EH (cell line): ENCODE data around the gene CCDC30.
A peak's percentile ranks its signal among the peaks of the same experiment; 100 is the strongest.

Experiments
- DNase-seq: peaks from one replicate; pipeline ENCODE4 v3.0.0-alpha.2; 2015; ENCODE audit warnings: low read depth

CCDC30 gene

GRCh38 chr1:42462828-42463763 lies at the start of gene CCDC30:
Gene CCDC30 (plus strand): TSS chr1:42463286. CDS start chr1:42480552, 17,266 bp downstream.
- DNase-seq: peak; percentile 98

DNA sequence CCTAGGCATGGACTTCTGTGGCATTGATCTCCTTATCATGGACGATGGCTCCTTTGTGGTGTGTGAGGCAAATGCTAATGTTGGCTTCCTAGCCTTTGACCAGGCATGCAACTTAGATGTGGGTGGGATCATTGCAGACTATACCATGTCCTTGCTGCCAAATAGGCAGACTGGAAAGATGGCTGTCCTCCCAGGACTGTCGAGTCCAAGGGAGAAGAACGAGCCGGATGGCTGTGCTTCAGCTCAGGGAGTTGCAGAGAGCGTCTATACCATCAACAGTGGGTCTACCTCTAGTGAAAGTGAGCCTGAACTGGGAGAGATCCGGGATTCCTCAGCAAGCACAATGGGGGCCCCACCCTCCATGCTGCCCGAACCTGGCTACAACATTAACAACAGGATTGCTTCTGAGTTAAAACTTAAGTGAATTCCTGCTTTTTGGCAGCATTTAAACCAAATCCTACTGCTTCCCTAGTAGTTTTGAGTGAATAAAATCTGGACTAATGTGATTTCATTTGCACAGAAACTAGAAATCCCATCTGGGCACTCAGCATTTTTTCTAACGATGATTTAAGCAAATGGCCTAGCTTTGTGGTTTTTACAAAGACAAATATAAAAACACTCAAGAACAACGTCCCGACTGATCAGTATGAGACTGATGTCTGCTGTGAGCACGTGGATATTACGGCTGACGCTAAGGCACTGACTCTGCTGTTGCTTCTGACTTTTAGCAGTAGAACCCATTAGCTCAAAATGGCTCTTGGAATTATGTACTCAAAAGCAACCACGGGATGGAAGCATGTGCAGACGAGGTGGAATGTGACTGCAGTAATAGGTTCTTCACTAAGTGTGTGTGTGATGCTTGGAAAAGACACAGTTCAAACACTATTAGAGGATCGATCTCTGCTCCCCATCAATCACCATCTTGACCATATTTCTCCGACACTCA lies 48.3 kb upstream of the CCDC30 start:
- no peak for DNase-seq

DNA sequence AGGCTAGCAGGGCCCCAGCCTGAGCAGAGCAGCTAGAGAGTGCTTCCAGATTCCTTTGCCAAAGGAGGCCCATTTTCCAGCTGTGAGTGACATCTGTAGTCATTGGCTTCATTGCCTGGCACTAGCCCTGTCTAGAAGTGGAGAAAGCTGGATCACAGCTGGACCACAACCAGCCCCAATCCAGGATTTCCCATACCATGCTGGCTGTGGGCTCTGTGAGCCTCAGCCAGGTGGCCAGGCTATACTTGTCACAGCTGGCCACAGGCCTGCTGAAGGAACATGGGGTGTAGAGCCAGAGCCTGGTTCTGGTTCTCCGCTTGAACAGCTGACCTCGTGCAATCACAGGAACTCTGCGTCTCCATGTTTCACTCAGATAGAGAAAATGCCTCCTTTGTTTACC lies 45.9 kb upstream of the CCDC30 start:
- DNase-seq: no peak

GRCh38 chr1:42418516-42418915 lies 44.6 kb upstream of the CCDC30 start:
- DNase-seq: no peak

DNA sequence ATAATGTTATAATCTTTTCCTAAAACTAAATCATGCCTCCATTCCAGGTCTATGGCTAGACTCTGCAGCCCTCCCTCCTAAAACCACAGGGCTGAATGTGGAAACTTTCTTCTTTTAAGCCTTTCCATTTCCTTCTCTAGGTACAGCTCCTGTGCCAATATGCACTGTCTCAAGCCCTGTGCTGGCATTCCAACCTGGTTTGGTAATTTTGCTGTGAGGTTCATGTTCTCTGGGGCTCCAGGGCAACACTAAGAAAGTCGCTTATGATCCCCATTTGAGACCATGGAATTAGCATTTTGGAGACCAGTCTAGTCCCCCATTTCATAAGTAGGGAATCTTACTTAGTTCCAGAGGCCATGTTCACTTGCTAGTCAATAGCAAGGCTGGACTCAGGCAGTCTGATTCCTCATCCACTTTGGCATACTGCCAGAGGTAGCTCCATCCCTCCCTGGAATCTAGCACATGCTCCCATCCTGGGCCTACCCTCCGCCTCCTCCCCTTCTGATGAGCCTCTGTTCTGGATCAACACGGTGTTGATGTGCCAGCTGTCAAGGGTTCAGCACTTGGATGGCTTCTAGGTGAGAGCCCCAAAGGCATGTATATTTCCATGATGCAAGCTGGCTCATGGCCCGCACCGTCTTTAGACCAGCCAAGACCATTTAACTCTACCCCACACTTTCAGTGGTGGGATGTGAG lies 43.8 kb upstream of the CCDC30 start:
- no peak for DNase-seq

- no peak for DNase-seq
Measured at GRCh38 chr1:42420121-42420520, 43.0 kb upstream of the CCDC30 start.

DNA sequence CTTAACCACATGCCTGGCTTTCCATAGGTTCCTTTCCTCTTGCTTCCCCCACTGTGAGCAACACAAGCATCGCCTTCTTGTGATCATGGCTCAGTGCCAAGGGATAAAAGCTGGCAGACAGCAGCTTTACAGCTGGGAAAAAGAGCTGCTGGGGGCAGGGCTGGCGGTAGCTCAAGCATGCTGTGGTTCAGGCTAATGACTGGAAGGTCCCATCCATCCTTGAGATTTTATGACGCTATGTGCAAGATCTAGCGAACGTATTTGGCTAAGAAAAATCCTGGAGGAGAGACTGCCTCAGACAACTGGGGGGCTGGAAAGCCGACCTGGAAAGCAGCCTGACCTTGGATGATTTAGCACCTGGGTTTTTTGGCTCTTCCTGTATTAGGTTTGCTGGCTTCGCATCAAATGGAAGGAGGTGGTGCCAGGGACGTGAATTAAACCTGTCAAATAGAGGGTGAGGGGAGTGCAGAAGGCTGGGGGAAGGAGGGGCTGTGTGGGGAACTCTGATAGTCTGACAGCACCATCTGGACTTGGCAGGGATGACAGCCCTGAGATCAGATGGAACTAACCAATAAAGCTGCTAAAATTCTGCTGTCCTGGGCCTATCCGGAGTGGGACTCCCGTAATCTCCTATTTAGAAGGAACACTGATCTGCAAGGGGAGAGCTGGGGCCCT lies 42.0 kb upstream of the CCDC30 start:
- peak; percentile 82 for DNase-seq

GRCh38 chr1:42422737-42423136 lies 40.3 kb upstream of the CCDC30 start:
- no peak for DNase-seq

DNA sequence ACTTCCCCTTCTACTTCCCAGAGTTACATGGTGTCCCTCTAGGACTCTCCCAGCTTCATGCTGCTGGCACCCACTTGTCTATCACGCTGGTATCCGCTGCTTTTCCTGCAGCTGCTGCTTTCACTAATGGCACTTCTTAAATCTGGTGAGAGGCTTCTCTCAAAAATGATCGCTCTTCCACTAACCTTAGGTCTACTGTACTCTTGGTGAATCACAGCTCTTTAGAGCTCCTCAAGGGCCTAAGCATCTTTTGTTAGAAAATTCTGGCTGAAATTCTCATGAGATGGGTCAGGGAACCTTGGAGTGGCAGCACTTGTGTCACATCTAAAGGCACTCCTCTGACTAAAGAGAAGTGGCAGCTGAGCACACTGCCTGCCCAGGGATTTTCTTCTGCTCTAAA lies 39.4 kb upstream of the CCDC30 start:
- DNase-seq: no peak

GRCh38 chr1:42424201-42424600 lies 38.9 kb upstream of the CCDC30 start:
- DNase-seq: peak; percentile 17

DNA sequence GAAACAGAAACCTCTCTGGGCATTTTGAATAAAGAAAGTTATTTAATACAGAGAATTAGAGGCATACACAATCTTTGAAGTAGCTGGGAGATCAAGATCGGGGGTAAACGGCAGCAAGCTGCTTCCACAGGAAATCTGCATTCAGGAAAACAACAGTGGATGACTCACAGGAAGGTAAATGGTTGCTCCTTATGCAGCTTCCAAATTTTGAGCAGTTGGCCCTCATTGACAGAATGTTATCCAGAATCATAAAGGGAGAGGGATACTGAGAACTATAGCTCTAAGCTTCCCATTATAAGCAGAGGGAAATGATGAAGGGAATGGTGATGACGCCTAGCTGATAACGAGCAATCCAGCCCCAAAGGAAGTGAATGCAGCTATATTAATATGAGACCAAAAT lies 35.8 kb upstream of the CCDC30 start:
- no peak for DNase-seq

- DNase-seq: peak; percentile 30
Measured at GRCh38 chr1:42429603-42430002, 33.5 kb upstream of the CCDC30 start.

GRCh38 chr1:42430286-42431135 lies 32.6 kb upstream of the CCDC30 start:
- DNase-seq: no peak

- DNase-seq: no peak
Measured at GRCh38 chr1:42431514-42431913, 31.6 kb upstream of the CCDC30 start.

- no peak for DNase-seq
Measured at GRCh38 chr1:42432714-42433113, 30.4 kb upstream of the CCDC30 start.

DNA sequence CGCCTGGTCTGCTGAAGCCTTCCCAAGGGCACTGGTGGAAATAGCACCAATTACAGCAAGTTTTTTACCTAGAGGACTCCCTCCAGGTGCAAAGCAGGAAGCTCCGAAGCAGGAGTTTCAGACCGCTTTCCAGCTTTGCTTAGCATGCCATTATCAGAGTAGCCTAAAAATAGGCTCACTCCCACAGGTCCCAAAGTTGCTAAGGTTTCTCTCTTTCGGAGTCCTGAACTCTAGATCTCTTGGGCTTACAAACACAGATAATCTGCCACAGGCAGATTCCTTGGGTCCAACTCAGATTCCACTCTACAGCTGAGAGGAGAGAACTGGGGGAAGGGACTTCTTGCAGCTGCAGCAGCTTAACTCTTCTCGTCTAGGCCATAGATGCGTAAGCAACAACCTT lies 29.7 kb upstream of the CCDC30 start:
- DNase-seq: no peak

DNA sequence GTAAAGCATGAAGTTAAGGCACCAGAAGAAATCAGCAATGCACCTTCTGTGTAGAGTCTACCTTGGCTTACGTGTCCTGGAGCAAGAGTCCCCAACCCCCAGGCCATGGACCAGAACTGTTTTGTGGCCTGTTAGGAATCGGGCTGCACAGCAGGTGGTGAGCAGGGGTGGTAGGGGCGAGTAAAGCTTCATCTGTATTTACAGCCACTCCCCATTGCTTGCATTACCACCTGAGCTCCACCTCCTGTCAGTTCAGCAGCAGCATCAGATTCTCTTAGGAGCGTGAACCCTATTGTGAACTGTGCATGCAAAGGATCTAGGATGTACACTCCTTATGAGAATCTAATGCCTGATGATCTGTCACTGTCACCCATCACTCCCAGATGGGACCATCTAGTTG lies 28.7 kb upstream of the CCDC30 start:
- no peak for DNase-seq

DNA sequence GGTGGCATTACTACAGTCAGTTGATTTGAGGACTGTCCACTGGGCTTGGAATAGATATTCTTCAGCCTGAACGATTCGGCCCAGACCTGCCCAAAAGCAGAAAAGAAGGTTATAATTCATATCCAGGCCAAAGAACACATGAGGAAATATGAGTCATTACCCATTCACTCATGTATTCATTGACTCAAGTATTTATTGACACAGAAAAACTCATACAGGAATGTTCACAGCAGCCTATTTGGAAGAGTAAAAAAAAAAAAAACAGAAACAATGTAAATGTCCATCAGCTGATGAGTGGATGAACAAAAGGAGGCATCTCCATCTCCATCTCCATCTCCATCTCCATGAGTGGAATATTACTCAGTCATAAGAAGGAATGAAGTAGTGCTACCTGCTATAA lies 23.1 kb upstream of the CCDC30 start:
- DNase-seq: peak; percentile 62

DNA sequence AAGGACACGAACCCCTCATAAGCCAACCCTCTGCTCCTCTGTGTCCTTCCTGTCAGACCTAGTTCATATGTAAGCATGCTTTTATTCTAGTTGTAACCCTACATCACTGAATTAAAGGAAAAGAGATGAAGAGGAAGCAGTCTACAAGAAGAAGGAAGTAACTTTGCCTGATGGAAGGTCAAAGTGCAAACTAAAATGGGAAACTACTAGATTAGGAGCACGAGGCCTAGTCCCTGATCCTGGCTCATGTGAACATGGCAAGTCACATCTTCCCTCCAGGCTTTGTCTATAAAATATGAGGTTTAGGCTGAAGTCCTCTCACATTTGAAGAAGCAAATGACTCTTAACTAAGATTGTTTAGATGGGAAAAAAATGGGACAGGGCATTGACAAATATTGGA lies 20.4 kb upstream of the CCDC30 start:
- DNase-seq: no peak

GRCh38 chr1:42449256-42449655 lies 13.8 kb upstream of the CCDC30 start:
- no peak for DNase-seq

DNA sequence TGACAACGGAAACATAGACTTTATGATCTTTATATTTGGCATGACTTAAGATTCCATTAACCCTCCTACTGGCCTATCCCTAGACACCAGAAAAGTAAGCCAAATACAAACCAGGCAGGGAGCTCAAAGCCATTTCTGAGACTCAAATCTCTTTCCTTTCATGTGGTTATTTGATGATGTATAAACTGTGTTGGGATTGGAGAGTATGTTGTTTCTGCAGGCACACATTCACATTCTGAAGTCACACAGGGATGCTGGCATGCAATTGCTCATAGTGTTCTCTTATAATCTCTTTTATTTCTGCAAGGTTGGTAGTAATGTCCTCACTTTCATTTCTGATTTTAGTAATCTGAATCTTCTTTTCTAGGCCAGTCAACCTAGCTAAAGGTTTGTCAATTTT lies 13.0 kb upstream of the CCDC30 start:
- DNase-seq: no peak
